HepG2 (cell line): Measurements from ENCODE around the gene JAK1. TPM values are rescaled to one million over a fixed set of nuclear protein-coding genes. Genes with fewer than 3 reads are reported as not detected.

Experiments
- BCL6 ChIP-seq: IDR thresholded peaks from 2 replicates; pipeline ENCODE4 v1.6.1; 2016; ENCODE audit warnings: missing genetic modification reagents, missing compliant biosample characterization
- FIP1L1 ChIP-seq: fragments of 200-400 bp; formaldehyde crosslinking; IDR thresholded peaks from 2 replicates; pipeline ENCODE4 v1.6.1; 2018; ENCODE audit warnings: low read depth, mild to moderate bottlenecking, low read length, moderate library complexity, borderline replicate concordance; ENCODE audit not compliant: insufficient read depth
- GABPB1 ChIP-seq: IDR thresholded peaks from 2 replicates; pipeline ENCODE4 v1.6.1; 2016; ENCODE audit warnings: mild to moderate bottlenecking, missing genetic modification reagents, moderate library complexity, missing compliant biosample characterization
- HOXA7 ChIP-seq: sonication (generic); formaldehyde crosslinking; IDR thresholded peaks from 2 replicates; pipeline ENCODE4 v1.8.1; 2022; ENCODE audit warnings: mild to moderate bottlenecking, missing genetic modification reagents, moderate library complexity
- IRF2 ChIP-seq: IDR thresholded peaks from 2 replicates; pipeline ENCODE4 v1.6.1; 2018; ENCODE audit warnings: missing genetic modification reagents, missing compliant biosample characterization
- KLF12 ChIP-seq: sonication (generic); formaldehyde crosslinking; IDR thresholded peaks from 2 replicates; pipeline ENCODE4 v1.4.0; 2020; ENCODE audit warnings: missing genetic modification reagents, borderline replicate concordance
- MAZ ChIP-seq, 2 experiments: sonication (generic) in 1 of 2; formaldehyde crosslinking in 1 of 2; IDR thresholded peaks; 2 replicates each; pipeline versions ENCODE4 v1.5.0 to v1.6.1; 2012 to 2020; ENCODE audit warnings: low read depth in 2 of 2, mild to moderate bottlenecking in 2 of 2, borderline replicate concordance in 1 of 2, improper control_type of control experiment in 1 of 2, low read length in 1 of 2, missing genetic modification reagents in 1 of 2, moderate library complexity in 1 of 2
- MYNN ChIP-seq: sonication (generic); formaldehyde crosslinking; IDR thresholded peaks from 2 replicates; pipeline ENCODE4 v1.4.0; 2020; ENCODE audit warnings: mild to moderate bottlenecking, low read depth, missing genetic modification reagents
- PAF1 ChIP-seq: IDR thresholded peaks from 2 replicates; pipeline ENCODE4 v1.6.1; 2016; ENCODE audit warnings: missing genetic modification reagents, missing compliant biosample characterization
- PRPF4 ChIP-seq: fragments of 200-400 bp; formaldehyde crosslinking; IDR thresholded peaks from 2 replicates; pipeline ENCODE4 v1.6.1; 2016; ENCODE audit warnings: low read length, low read depth; ENCODE audit not compliant: poor library complexity, severe bottlenecking
- SETDB1 ChIP-seq: sonication (generic); formaldehyde crosslinking; IDR thresholded peaks from 2 replicates; pipeline ENCODE4 v1.5.1; 2020; ENCODE audit warnings: missing genetic modification reagents, mild to moderate bottlenecking, borderline replicate concordance
- SNRNP70 ChIP-seq: fragments of 200-400 bp; formaldehyde crosslinking; IDR thresholded peaks from 2 replicates; pipeline ENCODE4 v1.6.1; 2017; ENCODE audit warnings: mild to moderate bottlenecking, low read depth, low read length, moderate library complexity
- SP2 ChIP-seq: sonication (generic); formaldehyde crosslinking; IDR thresholded peaks from 2 replicates; pipeline ENCODE4 v1.5.1; 2020; ENCODE audit warnings: mild to moderate bottlenecking, missing genetic modification reagents
- ZNF430 ChIP-seq: sonication (generic); formaldehyde crosslinking; IDR thresholded peaks from 2 replicates; pipeline ENCODE4 v1.9.0; 2021; ENCODE audit warnings: mild to moderate bottlenecking, missing genetic modification reagents
- ZNF546 ChIP-seq: sonication (generic); formaldehyde crosslinking; conservative IDR thresholded peaks from 2 replicates; pipeline ENCODE4 v1.8.1; 2023; ENCODE audit warnings: mild to moderate bottlenecking, missing genetic modification reagents
- ZSCAN9 ChIP-seq: IDR thresholded peaks from 2 replicates; pipeline ENCODE4 v1.6.1; 2016; ENCODE audit warnings: borderline replicate concordance
- polyA plus RNA-seq, 8 experiments: library from polyadenylated mRNA; depleted of rRNA in 3 of 8; stranded (reverse) in 7 of 8; unstranded in 1 of 8; fragments of >200 nt; fragmentation: Illumina TruSeq in 4 of 8; extraction: Trizol in 4 of 8; gene quantifications; 2 replicates each; pipeline versions ENCODE4 v1.2.1 to v1.2.3, GENCODE V29; 2011 to 2016; ENCODE audit warnings: low read depth in 4 of 8, missing spikeins in 1 of 8, mixed read lengths in 1 of 8; ENCODE audit not compliant: insufficient read depth in 1 of 8
- total RNA-seq, 5 experiments: library from RNA; depleted of rRNA; stranded (reverse); fragments of >200 nt; fragmentation: Illumina TruSeq; extraction: Trizol; gene quantifications; 2 replicates each; pipeline ENCODE4 v1.2.3, GENCODE V29; 2016; ENCODE audit warnings: low read depth in 1 of 5
- TF ChIP-seq, protein P1 (sequence below), 2 experiments: IDR thresholded peaks; 2 replicates each; pipeline ENCODE4 v1.6.1; 2011 to 2012; ENCODE audit warnings: low read length in 2 of 2, borderline replicate concordance in 1 of 2, low read depth in 1 of 2, mild to moderate bottlenecking in 1 of 2, moderate library complexity in 1 of 2
- TF ChIP-seq, protein P2 (sequence below): sonication (generic); formaldehyde crosslinking; IDR thresholded peaks from 2 replicates; pipeline ENCODE4 v1.5.0; 2020; ENCODE audit warnings: missing genetic modification reagents, mild to moderate bottlenecking, borderline replicate concordance
- TF ChIP-seq, protein P3 (sequence below): sonication (generic); formaldehyde crosslinking; IDR thresholded peaks from 2 replicates; pipeline ENCODE4 v1.4.0; 2020; ENCODE audit warnings: mild to moderate bottlenecking, low read depth, missing genetic modification reagents
- TF ChIP-seq, protein P4 (sequence below): sonication (generic); formaldehyde crosslinking; IDR thresholded peaks from 2 replicates; pipeline ENCODE4 v1.8.1; 2023; ENCODE audit warnings: mild to moderate bottlenecking, missing genetic modification reagents

The JAK1 gene
- total and polyA plus RNA-seq, 2 of the 13 experiments (the other 11 are each of a cell fraction or from before 2014, with no cell fraction given) = 23.9 to 42.4 TPM

DNA sequence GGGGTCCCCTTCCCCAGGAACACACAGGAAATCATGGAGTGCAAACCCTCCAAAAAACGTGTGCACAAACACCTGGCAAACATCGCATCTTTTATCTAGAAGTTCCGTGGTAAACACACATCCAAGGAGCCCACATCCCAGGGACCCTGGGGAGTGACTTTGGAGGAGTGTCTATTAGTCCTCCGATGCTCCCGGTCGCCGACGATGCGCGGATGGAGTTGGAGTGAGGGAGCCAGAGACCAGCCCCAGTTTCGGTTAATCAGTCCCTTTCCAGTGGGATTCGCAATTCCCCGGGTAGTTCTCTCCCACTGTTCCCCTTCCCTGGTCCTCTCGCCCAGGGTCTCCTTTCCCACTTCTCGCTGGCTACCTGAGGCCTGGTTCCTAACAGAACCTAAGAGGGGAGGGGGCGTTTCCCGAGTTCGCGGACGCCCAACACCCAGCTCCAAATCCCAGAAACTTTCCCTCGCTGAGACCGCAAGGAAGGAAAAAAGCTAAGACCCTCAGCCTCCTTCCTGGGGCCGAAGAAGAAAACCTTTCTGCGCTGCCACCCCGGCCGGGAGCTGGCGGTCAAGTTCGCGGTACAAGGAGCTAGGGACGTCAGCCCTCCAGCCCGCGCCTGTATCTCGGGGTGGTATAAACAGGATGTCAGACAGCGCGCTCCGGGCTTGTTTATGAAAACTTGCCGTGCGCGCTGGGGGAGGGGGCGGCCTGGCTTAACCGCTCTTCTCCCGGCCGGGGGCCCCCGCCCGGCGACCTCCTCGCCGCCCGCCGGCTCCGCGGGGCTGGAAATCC is 787 bp downstream of the JAK1 start (continued):
- TF ChIP-seq, protein P1, sequence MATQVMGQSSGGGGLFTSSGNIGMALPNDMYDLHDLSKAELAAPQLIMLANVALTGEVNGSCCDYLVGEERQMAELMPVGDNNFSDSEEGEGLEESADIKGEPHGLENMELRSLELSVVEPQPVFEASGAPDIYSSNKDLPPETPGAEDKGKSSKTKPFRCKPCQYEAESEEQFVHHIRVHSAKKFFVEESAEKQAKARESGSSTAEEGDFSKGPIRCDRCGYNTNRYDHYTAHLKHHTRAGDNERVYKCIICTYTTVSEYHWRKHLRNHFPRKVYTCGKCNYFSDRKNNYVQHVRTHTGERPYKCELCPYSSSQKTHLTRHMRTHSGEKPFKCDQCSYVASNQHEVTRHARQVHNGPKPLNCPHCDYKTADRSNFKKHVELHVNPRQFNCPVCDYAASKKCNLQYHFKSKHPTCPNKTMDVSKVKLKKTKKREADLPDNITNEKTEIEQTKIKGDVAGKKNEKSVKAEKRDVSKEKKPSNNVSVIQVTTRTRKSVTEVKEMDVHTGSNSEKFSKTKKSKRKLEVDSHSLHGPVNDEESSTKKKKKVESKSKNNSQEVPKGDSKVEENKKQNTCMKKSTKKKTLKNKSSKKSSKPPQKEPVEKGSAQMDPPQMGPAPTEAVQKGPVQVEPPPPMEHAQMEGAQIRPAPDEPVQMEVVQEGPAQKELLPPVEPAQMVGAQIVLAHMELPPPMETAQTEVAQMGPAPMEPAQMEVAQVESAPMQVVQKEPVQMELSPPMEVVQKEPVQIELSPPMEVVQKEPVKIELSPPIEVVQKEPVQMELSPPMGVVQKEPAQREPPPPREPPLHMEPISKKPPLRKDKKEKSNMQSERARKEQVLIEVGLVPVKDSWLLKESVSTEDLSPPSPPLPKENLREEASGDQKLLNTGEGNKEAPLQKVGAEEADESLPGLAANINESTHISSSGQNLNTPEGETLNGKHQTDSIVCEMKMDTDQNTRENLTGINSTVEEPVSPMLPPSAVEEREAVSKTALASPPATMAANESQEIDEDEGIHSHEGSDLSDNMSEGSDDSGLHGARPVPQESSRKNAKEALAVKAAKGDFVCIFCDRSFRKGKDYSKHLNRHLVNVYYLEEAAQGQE (IDR thresholded peaks at IDR 0.05; ENCODE audit: borderline replicate concordance in 1 of 2, low read depth in 1 of 2, low read length in 2 of 2) = no peak
- no peak for TF ChIP-seq ZNF546 (CRISPR knock-in tag)
- TF ChIP-seq, protein P2, sequence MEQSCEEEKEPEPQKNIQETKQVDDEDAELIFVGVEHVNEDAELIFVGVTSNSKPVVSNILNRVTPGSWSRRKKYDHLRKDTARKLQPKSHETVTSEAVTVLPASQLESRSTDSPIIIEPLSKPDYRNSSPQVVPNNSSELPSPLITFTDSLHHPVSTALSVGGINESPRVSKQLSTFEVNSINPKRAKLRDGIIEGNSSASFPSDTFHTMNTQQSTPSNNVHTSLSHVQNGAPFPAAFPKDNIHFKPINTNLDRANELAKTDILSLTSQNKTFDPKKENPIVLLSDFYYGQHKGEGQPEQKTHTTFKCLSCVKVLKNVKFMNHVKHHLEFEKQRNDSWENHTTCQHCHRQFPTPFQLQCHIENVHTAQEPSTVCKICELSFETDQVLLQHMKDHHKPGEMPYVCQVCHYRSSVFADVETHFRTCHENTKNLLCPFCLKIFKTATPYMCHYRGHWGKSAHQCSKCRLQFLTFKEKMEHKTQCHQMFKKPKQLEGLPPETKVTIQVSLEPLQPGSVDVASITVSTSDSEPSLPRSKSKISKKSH = no peak
- no peak for TF ChIP-seq PRPF4
- TF ChIP-seq SNRNP70 = no peak
- no peak for TF ChIP-seq IRF2 (CRISPR knock-in tag)
- TF ChIP-seq, protein P3, sequence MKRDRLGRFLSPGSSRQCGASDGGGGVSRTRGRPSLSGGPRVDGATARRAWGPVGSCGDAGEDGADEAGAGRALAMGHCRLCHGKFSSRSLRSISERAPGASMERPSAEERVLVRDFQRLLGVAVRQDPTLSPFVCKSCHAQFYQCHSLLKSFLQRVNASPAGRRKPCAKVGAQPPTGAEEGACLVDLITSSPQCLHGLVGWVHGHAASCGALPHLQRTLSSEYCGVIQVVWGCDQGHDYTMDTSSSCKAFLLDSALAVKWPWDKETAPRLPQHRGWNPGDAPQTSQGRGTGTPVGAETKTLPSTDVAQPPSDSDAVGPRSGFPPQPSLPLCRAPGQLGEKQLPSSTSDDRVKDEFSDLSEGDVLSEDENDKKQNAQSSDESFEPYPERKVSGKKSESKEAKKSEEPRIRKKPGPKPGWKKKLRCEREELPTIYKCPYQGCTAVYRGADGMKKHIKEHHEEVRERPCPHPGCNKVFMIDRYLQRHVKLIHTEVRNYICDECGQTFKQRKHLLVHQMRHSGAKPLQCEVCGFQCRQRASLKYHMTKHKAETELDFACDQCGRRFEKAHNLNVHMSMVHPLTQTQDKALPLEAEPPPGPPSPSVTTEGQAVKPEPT (CRISPR knock-in tag) = no peak
- TF ChIP-seq GABPB1 (CRISPR knock-in tag) = no peak; the same call in 1 of the 2 replicates
- TF ChIP-seq BCL6 (CRISPR knock-in tag) = no peak
- TF ChIP-seq MYNN (CRISPR knock-in tag) = no peak
- TF ChIP-seq, protein P4, sequence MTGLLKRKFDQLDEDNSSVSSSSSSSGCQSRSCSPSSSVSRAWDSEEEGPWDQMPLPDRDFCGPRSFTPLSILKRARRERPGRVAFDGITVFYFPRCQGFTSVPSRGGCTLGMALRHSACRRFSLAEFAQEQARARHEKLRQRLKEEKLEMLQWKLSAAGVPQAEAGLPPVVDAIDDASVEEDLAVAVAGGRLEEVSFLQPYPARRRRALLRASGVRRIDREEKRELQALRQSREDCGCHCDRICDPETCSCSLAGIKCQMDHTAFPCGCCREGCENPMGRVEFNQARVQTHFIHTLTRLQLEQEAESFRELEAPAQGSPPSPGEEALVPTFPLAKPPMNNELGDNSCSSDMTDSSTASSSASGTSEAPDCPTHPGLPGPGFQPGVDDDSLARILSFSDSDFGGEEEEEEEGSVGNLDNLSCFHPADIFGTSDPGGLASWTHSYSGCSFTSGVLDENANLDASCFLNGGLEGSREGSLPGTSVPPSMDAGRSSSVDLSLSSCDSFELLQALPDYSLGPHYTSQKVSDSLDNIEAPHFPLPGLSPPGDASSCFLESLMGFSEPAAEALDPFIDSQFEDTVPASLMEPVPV (CRISPR knock-in tag) = no peak
- TF ChIP-seq ZSCAN9 = no peak
- no peak for TF ChIP-seq SP2 (CRISPR knock-in tag)
- TF ChIP-seq KLF12 (CRISPR knock-in tag) = no peak
- no peak for TF ChIP-seq ZNF430 (CRISPR knock-in tag)
- no peak for TF ChIP-seq PAF1
- TF ChIP-seq MAZ (IDR thresholded peaks at IDR 0.05; ENCODE audit: borderline replicate concordance, low read depth, low read length) = no peak
- TF ChIP-seq MAZ (CRISPR knock-in tag; IDR thresholded peaks at IDR 0.05; ENCODE audit: low read depth) = no peak
- TF ChIP-seq FIP1L1 = no peak
- no peak for TF ChIP-seq SETDB1 (CRISPR knock-in tag)
- TF ChIP-seq HOXA7 (CRISPR knock-in tag) = no peak
